Vagina (tissue), 2 donors: ENCODE data around the gene ZNF804B.

Experiments
- CTCF ChIP-seq, 3 experiments: fragments of 450-650 bp in 2 of 3; fragments of 200-600 bp in 1 of 3; sonication (generic) in 1 of 3; IDR thresholded peaks; one replicate each; pipeline ENCODE4 v1.5.1; 2017 to 2019; ENCODE audit warnings: antibody characterized with exemption in 3 of 3, mild to moderate bottlenecking in 2 of 3, moderate library complexity in 2 of 3
- POLR2A ChIP-seq, 2 donors: fragments of 450-650 bp; IDR thresholded peaks; one replicate each; pipeline ENCODE4 v1.6.1; 2017; ENCODE audit warnings: antibody characterized with exemption in 2 of 2, mild to moderate bottlenecking in 2 of 2, moderate library complexity in 2 of 2

GRCh38 chr7:89259085-89259484 lies 499.6 kb downstream of the ZNF804B start:
- TF ChIP-seq CTCF (IDR thresholded peaks at IDR 0.05): no peak
- TF ChIP-seq POLR2A (IDR thresholded peaks at IDR 0.05): no peak
